ENCODE results near the gene PTPRK.

PTPRK gene

DNA sequence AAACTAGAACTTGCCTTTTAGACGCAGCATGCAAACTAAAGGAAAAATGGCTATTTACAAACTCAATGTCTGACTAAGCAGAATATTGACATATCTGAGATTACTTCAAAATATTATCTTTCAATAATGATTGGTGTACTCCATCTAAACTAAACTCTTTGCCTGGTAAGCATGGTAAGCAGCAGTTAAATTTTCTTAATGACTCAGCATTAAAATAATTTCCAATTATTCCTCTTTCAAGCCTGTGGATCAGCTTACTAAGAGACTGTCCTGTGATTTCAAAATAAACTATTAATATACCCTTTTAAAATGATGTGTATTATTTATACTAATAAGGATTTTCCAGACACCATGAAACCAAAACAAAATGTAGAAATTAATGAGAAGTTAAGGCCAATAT, 392.7 kb downstream of the PTPRK start:
- Histone ChIP-seq H3K79me1 (replicated peaks; ENCODE audit: low read length, poor library complexity, severe bottlenecking) (peaks cover 18% of the 10 kb centered on the region), H2BK15ac (ENCODE audit: low read depth, poor library complexity, severe bottlenecking) (no peak overlapping the region)
- no CpG with 5 or more reads among the region's 1 CpG for WGBS

GRCh38 chr6:128124713-128125112, 395.7 kb downstream of the PTPRK start:
- H3K4ac ChIP-seq (ENCODE audit: low read depth in 1 of 2, low read length in 2 of 2) = no peak overlapping the region
- no peak overlapping the region for H3K18ac ChIP-seq (ENCODE audit: low read depth in 1 of 2, low read length in 2 of 2)
- H2BK120ac ChIP-seq (ENCODE audit: low read depth, low read length) = no peak overlapping the region
- WGBS = 71% methylated on average over 1 of the region's 1 CpG
- H3K79me1 ChIP-seq (replicated peaks; ENCODE audit: low read length, poor library complexity, severe bottlenecking) = peaks cover 13% of the 10 kb centered on the region
- H3K4me2 ChIP-seq (ENCODE audit: low read length, poor library complexity, severe bottlenecking) = no peak overlapping the region
- no peaks in the 10 kb centered on the region for H3K4me1 ChIP-seq (ENCODE audit: control insufficient read depth, insufficient read depth, low read depth, low read length)
- no peak overlapping the region for H3K9ac ChIP-seq (ENCODE audit: low read length)
- no peak overlapping the region for H2AFZ ChIP-seq (ENCODE audit: low read depth, low read length)
- no peak overlapping the region for H2BK5ac ChIP-seq (ENCODE audit: low read depth, low read length, poor library complexity, severe bottlenecking)
- H3K14ac ChIP-seq (ENCODE audit: low read length in 2 of 2) = no peak overlapping the region
- H3K23ac ChIP-seq (ENCODE audit: low read length in 2 of 2) = no peak overlapping the region
- no peak overlapping the region for H4K91ac ChIP-seq (ENCODE audit: low read length)
- no peaks in the 10 kb centered on the region for H3K27me3 ChIP-seq (ENCODE audit: control insufficient read depth in 1 of 2, insufficient read depth in 1 of 2, low read length in 2 of 2)
- no peaks in the 10 kb centered on the region for H3K9me3 ChIP-seq (ENCODE audit: control insufficient read depth, low read length)
- H3K4me3 ChIP-seq (ENCODE audit: insufficient read depth in 1 of 2, low read depth in 1 of 2, low read length in 2 of 2) = no peak overlapping the region
- DNase-seq = peak; percentile 60
- H3K36me3 ChIP-seq (ENCODE audit: control insufficient read depth in 1 of 2, insufficient read depth in 2 of 2, low read depth in 1 of 2, low read length in 2 of 2) = no peaks in the 10 kb centered on the region
- no peak overlapping the region for H2AK5ac ChIP-seq (ENCODE audit: low read length, severe bottlenecking)
- no peak overlapping the region for H3K27ac ChIP-seq (ENCODE audit: low read length, poor library complexity, severe bottlenecking)
- no peak overlapping the region for H4K8ac ChIP-seq (ENCODE audit: low read length)
- no peak overlapping the region for H2BK15ac ChIP-seq (ENCODE audit: low read depth, poor library complexity, severe bottlenecking)
- no peak overlapping the region for H2BK12ac ChIP-seq (ENCODE audit: low read length in 2 of 2)

More for the DNA sequence above, 392.7 kb downstream of the PTPRK start:
- no peaks in the 10 kb centered on the region for H3K27me3 ChIP-seq (ENCODE audit: control insufficient read depth in 1 of 2, insufficient read depth in 1 of 2, low read length in 2 of 2)
- H3K23ac ChIP-seq (ENCODE audit: low read length in 2 of 2) = no peak overlapping the region
- no peak overlapping the region for H3K4ac ChIP-seq (ENCODE audit: low read depth in 1 of 2, low read length in 2 of 2)
- no peak overlapping the region for H3K18ac ChIP-seq (ENCODE audit: low read depth in 1 of 2, low read length in 2 of 2)
- no peak overlapping the region for H4K91ac ChIP-seq (ENCODE audit: low read length)
- no peaks in the 10 kb centered on the region for H3K9me3 ChIP-seq (ENCODE audit: control insufficient read depth, low read length)
- no peak overlapping the region for H2BK120ac ChIP-seq (ENCODE audit: low read depth, low read length)
- no peaks in the 10 kb centered on the region for H3K36me3 ChIP-seq (ENCODE audit: control insufficient read depth in 1 of 2, insufficient read depth in 2 of 2, low read depth in 1 of 2, low read length in 2 of 2)
- H2BK12ac ChIP-seq (ENCODE audit: low read length in 2 of 2) = no peak overlapping the region
- H3K4me1 ChIP-seq (ENCODE audit: control insufficient read depth, insufficient read depth, low read depth, low read length) = no peaks in the 10 kb centered on the region
- no peak overlapping the region for H2AK5ac ChIP-seq (ENCODE audit: low read length, severe bottlenecking)
- H3K4me2 ChIP-seq (ENCODE audit: low read length, poor library complexity, severe bottlenecking) = no peak overlapping the region
- H2BK5ac ChIP-seq (ENCODE audit: low read depth, low read length, poor library complexity, severe bottlenecking) = no peak overlapping the region
- no peak overlapping the region for H3K9ac ChIP-seq (ENCODE audit: low read length)
- H3K14ac ChIP-seq (ENCODE audit: low read length in 2 of 2) = no peak overlapping the region
- no peak for DNase-seq
- no peak overlapping the region for H2AFZ ChIP-seq (ENCODE audit: low read depth, low read length)
- no peak overlapping the region for H4K8ac ChIP-seq (ENCODE audit: low read length)
- H3K4me3 ChIP-seq (ENCODE audit: insufficient read depth in 1 of 2, low read depth in 1 of 2, low read length in 2 of 2) = no peak overlapping the region
- no peak overlapping the region for H3K27ac ChIP-seq (ENCODE audit: low read length, poor library complexity, severe bottlenecking)

- peaks cover 2% of the 10 kb centered on the region for H3K4me1 ChIP-seq (ENCODE audit: control insufficient read depth, insufficient read depth, low read depth, low read length)
- no peaks in the 10 kb centered on the region for H3K27me3 ChIP-seq (ENCODE audit: control insufficient read depth in 1 of 2, insufficient read depth in 1 of 2, low read length in 2 of 2)
- H2BK12ac ChIP-seq (ENCODE audit: low read length in 2 of 2) = no peak overlapping the region
- H2BK120ac ChIP-seq (ENCODE audit: low read depth, low read length) = no peak overlapping the region
- H3K9ac ChIP-seq (ENCODE audit: low read length) = no peak overlapping the region
- H3K23ac ChIP-seq (ENCODE audit: low read length in 2 of 2) = no peak overlapping the region
- H3K4me2 ChIP-seq (ENCODE audit: low read length, poor library complexity, severe bottlenecking) = no peak overlapping the region
- no peaks in the 10 kb centered on the region for H3K9me3 ChIP-seq (ENCODE audit: control insufficient read depth, low read length)
- H3K36me3 ChIP-seq (ENCODE audit: control insufficient read depth in 1 of 2, insufficient read depth in 2 of 2, low read depth in 1 of 2, low read length in 2 of 2) = no peaks in the 10 kb centered on the region
- H2AK5ac ChIP-seq (ENCODE audit: low read length, severe bottlenecking) = no peak overlapping the region
- peaks cover 10% of the 10 kb centered on the region for H3K79me1 ChIP-seq (replicated peaks; ENCODE audit: low read length, poor library complexity, severe bottlenecking)
- no peak overlapping the region for H3K27ac ChIP-seq (ENCODE audit: low read length, poor library complexity, severe bottlenecking)
- no peak overlapping the region for H4K8ac ChIP-seq (ENCODE audit: low read length)
- no peak overlapping the region for H3K4me3 ChIP-seq (ENCODE audit: insufficient read depth in 1 of 2, low read depth in 1 of 2, low read length in 2 of 2)
- WGBS = no CpG with 5 or more reads among the region's 2 CpGs
- H2BK5ac ChIP-seq (ENCODE audit: low read depth, low read length, poor library complexity, severe bottlenecking) = no peak overlapping the region
- no peak overlapping the region for H2BK15ac ChIP-seq (ENCODE audit: low read depth, poor library complexity, severe bottlenecking)
- no peak for DNase-seq
- H2AFZ ChIP-seq (ENCODE audit: low read depth, low read length) = no peak overlapping the region
- H3K18ac ChIP-seq (ENCODE audit: low read depth in 1 of 2, low read length in 2 of 2) = no peak overlapping the region
- no peak overlapping the region for H3K14ac ChIP-seq (ENCODE audit: low read length in 2 of 2)
- no peak overlapping the region for H4K91ac ChIP-seq (ENCODE audit: low read length)
- H3K4ac ChIP-seq (ENCODE audit: low read depth in 1 of 2, low read length in 2 of 2) = no peak overlapping the region
Measured at GRCh38 chr6:128121610-128122009, 398.8 kb downstream of the PTPRK start.

GRCh38 chr6:128121190-128121589, 399.2 kb downstream of the PTPRK start:
- Histone ChIP-seq H2BK15ac (ENCODE audit: low read depth, poor library complexity, severe bottlenecking) (no peak overlapping the region), H3K4me3 (ENCODE audit: insufficient read depth in 1 of 2, low read depth in 1 of 2, low read length in 2 of 2) (no peak overlapping the region), H3K4me2 (ENCODE audit: low read length, poor library complexity, severe bottlenecking) (no peak overlapping the region), H3K9ac (ENCODE audit: low read length) (no peak overlapping the region), H3K4ac (ENCODE audit: low read depth in 1 of 2, low read length in 2 of 2) (no peak overlapping the region), H4K91ac (ENCODE audit: low read length) (no peak overlapping the region), H3K18ac (ENCODE audit: low read depth in 1 of 2, low read length in 2 of 2) (no peak overlapping the region), H3K14ac (ENCODE audit: low read length in 2 of 2) (no peak overlapping the region), H3K27me3 (ENCODE audit: control insufficient read depth in 1 of 2, insufficient read depth in 1 of 2, low read length in 2 of 2) (no peaks in the 10 kb centered on the region), H3K4me1 (ENCODE audit: control insufficient read depth, insufficient read depth, low read depth, low read length) (peaks cover 2% of the 10 kb centered on the region), H3K9me3 (ENCODE audit: control insufficient read depth, low read length) (no peaks in the 10 kb centered on the region), H2BK5ac (ENCODE audit: low read depth, low read length, poor library complexity, severe bottlenecking) (no peak overlapping the region), H2BK120ac (ENCODE audit: low read depth, low read length) (no peak overlapping the region), H4K8ac (ENCODE audit: low read length) (no peak overlapping the region), H3K27ac (ENCODE audit: low read length, poor library complexity, severe bottlenecking) (no peak overlapping the region), H2BK12ac (ENCODE audit: low read length in 2 of 2) (no peak overlapping the region), H2AK5ac (ENCODE audit: low read length, severe bottlenecking) (no peak overlapping the region), H3K23ac (ENCODE audit: low read length in 2 of 2) (no peak overlapping the region), H3K79me1 (replicated peaks; ENCODE audit: low read length, poor library complexity, severe bottlenecking) (peaks cover 7% of the 10 kb centered on the region), H3K36me3 (ENCODE audit: control insufficient read depth in 1 of 2, insufficient read depth in 2 of 2, low read depth in 1 of 2, low read length in 2 of 2) (no peaks in the 10 kb centered on the region), H2AFZ (ENCODE audit: low read depth, low read length) (no peak overlapping the region)
- DNase-seq = no peak
